NCI-H748 (cell line): ENCODE data around the gene CCDC70.

ENCODE experiments used
- DNase-seq: peaks from one replicate; lab custom pipeline; 2025; ENCODE audit not compliant: unreplicated experiment; lab: John Stamatoyannopoulos, UW

Gene CCDC70

GRCh38 chr13:51828730-51829567 is 32.8 kb upstream of the CCDC70 start:
- DNase-seq, result no peak

- DNase-seq, result no peak
Measured at GRCh38 chr13:51829568-51829899, 32.2 kb upstream of the CCDC70 start.

GRCh38 chr13:51831519-51831918 is 30.2 kb upstream of the CCDC70 start:
- DNase-seq, result no peak

- DNase-seq, result peak; percentile 5
Measured at GRCh38 chr13:51832471-51833152, 29.2 kb upstream of the CCDC70 start.

GRCh38 chr13:51833980-51834379 is 27.8 kb upstream of the CCDC70 start:
- DNase-seq, result no peak

- no peak for DNase-seq
Measured at GRCh38 chr13:51834581-51835171, 27.1 kb upstream of the CCDC70 start.

GRCh38 chr13:51837016-51837415 is 24.8 kb upstream of the CCDC70 start:
- no peak for DNase-seq

- no peak for DNase-seq
Measured at GRCh38 chr13:51838240-51838846, 23.4 kb upstream of the CCDC70 start.

GRCh38 chr13:51839711-51840540 is 21.8 kb upstream of the CCDC70 start:
- DNase-seq, result no peak

- no peak for DNase-seq
Measured at GRCh38 chr13:51840917-51841316, 20.9 kb upstream of the CCDC70 start.

- no peak for DNase-seq
Measured at GRCh38 chr13:51841732-51842131, 20.0 kb upstream of the CCDC70 start.

GRCh38 chr13:51843529-51843928 is 18.2 kb upstream of the CCDC70 start:
- DNase-seq, result no peak

GRCh38 chr13:51844862-51845573 is 16.8 kb upstream of the CCDC70 start, which contains the start of gene TMEM272:
Gene TMEM272 (minus strand): TSS chr13:51845177. CDS start chr13:51838530, 6,647 bp downstream.
- peak; percentile 83 for DNase-seq

- DNase-seq, result no peak
Measured at GRCh38 chr13:51845574-51846318, 16.0 kb upstream of the CCDC70 start.

GRCh38 chr13:51846756-51847155 is 15.0 kb upstream of the CCDC70 start:
- no peak for DNase-seq

- DNase-seq, result no peak
Measured at GRCh38 chr13:51848674-51849073, 13.1 kb upstream of the CCDC70 start.

GRCh38 chr13:51849145-51850101 is 12.3 kb upstream of the CCDC70 start:
- DNase-seq, result peak; percentile 39

- DNase-seq, result peak; percentile 15
Measured at GRCh38 chr13:51856027-51856736, 5.6 kb upstream of the CCDC70 start.
